ENCODE results near the gene CD244.
A peak's percentile ranks its signal among the peaks of the same experiment; 100 is the strongest.

Gene CD244

DNA sequence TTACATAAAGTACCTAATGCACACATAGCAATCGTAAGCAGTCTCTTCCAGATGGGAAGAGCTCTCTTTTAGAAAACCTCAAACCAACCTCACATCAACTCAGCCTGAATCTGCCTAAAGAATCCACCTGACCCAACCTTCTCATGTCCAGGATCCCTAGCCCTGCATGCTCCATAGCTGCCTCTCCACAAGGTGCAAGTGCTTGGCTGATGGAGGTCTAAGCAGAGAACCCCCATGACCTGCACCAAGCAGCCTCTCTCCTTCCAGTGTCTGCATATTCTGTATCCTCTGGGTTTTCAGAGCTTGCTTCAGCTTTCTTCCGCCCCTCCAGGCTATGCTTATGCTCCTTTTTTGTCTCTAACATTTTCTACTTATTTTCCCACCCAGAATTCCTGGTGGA, 64.2 kb downstream of the CD244 start:
- no peak for DNase-seq (ENCODE audit: low read depth)
- no peak overlapping the region for H3K4me3 ChIP-seq (ENCODE audit: low read depth, low read length)
- TF ChIP-seq, protein P1, sequence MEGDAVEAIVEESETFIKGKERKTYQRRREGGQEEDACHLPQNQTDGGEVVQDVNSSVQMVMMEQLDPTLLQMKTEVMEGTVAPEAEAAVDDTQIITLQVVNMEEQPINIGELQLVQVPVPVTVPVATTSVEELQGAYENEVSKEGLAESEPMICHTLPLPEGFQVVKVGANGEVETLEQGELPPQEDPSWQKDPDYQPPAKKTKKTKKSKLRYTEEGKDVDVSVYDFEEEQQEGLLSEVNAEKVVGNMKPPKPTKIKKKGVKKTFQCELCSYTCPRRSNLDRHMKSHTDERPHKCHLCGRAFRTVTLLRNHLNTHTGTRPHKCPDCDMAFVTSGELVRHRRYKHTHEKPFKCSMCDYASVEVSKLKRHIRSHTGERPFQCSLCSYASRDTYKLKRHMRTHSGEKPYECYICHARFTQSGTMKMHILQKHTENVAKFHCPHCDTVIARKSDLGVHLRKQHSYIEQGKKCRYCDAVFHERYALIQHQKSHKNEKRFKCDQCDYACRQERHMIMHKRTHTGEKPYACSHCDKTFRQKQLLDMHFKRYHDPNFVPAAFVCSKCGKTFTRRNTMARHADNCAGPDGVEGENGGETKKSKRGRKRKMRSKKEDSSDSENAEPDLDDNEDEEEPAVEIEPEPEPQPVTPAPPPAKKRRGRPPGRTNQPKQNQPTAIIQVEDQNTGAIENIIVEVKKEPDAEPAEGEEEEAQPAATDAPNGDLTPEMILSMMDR (IDR thresholded peaks at IDR 0.05; ENCODE audit: insufficient read depth, low read depth, low read length, missing control alignments): no peak

DNA sequence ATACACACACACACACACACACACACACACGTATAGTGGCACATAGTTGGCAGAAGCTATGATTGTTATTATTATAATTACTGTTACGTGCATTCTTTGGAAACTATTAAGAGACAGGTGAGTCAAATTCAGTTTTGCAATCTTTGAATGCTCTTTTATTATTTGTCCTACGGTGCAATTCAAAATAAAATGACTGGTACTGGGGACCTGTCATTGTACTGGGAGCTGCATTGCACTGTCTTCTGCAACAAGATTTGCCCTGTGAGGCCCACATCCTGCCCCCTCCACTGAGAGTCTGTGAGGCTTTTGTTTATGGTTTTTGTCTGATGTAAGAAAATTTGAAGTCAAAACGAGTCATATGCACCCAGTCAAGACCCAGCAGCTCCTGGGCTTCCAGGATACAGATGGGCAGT, 64.8 kb downstream of the CD244 start:
- peak overlapping the region; percentile 53 for H3K4me3 ChIP-seq (ENCODE audit: low read depth, low read length)
- peak; percentile 69 for DNase-seq (ENCODE audit: low read depth)
- TF ChIP-seq, protein P1 (IDR thresholded peaks at IDR 0.05; ENCODE audit: insufficient read depth, low read depth, low read length, missing control alignments): no peak

DNA sequence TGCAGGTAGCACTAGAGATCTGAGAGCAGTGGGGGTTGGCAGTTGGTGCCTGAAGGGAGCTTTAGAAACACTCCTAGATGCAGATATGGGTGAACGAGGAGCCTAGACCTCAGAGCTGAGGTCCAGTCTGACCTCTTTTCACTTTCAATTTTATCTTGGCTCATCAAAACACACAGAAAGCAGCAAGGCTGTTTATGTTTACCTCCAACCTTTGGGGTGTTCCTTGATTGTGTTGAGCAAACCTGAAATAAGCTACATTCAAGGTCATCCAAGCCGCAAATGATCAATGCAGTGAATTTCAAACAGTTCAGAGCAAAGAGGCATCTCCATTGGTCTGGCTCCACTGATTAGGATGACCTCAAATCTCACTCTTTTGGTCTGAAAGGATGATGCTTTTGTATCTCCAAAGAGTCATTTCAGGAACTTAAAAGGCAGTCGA, 65.4 kb downstream of the CD244 start:
- DNase-seq (ENCODE audit: low read depth): peak; percentile 71
- peak overlapping the region; percentile 53 for H3K4me3 ChIP-seq (ENCODE audit: low read depth, low read length)
- TF ChIP-seq, protein P1 (IDR thresholded peaks at IDR 0.05; ENCODE audit: insufficient read depth, low read depth, low read length, missing control alignments): no peak

DNA sequence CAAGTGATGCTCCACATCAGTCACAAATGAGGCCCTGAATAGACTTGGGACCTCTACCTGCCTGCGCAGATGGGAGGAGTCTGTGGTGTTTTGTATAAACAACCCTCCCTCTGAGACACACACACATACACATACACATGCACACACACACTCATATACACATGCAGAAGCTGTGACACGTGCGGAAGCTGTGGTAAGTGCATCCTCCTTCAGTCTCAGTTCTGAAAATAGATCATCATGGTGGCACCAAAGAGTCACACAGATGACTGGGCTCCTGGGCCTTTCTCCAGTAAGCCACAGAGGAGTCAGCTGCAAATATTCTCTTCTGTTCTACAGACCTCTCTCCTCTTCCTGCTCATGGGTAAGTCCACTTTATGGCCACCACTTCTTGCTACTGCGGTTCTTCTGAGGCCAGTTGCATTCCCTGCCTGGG, 66.7 kb downstream of the CD244 start, which contains the start of gene LY9:
Gene LY9, plus strand, starts transcription at position 224 of the 433 bp plus-strand sequence. Its CDS starts 14 bp downstream, at position 238.
- TF ChIP-seq, protein P1 (IDR thresholded peaks at IDR 0.05; ENCODE audit: insufficient read depth, low read depth, low read length, missing control alignments): no peak
- DNase-seq (ENCODE audit: low read depth): peak; percentile 96

DNA sequence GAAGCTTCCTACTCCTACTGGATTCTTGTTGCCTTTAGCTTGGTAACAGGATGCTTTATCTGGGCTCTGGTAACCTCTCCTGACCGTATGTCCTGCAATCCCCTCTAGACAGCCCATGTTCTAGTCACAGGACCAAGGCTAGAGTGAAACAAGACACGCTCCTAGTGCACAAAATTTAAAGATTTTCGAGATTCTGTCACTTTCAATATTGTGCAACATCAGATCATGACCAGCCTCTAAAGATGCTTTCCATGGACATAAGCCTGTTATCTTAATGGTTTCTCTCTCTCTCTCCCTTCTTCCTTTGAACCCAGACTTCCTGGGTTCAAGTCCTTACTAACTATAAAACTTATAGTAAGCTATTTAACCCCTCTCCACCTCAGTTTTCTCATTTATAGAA, 68.3 kb downstream of the CD244 start:
- TF ChIP-seq, protein P1 (IDR thresholded peaks at IDR 0.05; ENCODE audit: insufficient read depth, low read depth, low read length, missing control alignments): no peak
- no peak for DNase-seq (ENCODE audit: low read depth)
- no peak overlapping the region for H3K4me3 ChIP-seq (ENCODE audit: low read depth, low read length)

More for the DNA sequence above, 66.7 kb downstream of the CD244 start, which contains the start of gene LY9:
- H3K4me3 ChIP-seq (ENCODE audit: low read depth, low read length): peak within 1 kb of the TSS; percentile 53

DNA sequence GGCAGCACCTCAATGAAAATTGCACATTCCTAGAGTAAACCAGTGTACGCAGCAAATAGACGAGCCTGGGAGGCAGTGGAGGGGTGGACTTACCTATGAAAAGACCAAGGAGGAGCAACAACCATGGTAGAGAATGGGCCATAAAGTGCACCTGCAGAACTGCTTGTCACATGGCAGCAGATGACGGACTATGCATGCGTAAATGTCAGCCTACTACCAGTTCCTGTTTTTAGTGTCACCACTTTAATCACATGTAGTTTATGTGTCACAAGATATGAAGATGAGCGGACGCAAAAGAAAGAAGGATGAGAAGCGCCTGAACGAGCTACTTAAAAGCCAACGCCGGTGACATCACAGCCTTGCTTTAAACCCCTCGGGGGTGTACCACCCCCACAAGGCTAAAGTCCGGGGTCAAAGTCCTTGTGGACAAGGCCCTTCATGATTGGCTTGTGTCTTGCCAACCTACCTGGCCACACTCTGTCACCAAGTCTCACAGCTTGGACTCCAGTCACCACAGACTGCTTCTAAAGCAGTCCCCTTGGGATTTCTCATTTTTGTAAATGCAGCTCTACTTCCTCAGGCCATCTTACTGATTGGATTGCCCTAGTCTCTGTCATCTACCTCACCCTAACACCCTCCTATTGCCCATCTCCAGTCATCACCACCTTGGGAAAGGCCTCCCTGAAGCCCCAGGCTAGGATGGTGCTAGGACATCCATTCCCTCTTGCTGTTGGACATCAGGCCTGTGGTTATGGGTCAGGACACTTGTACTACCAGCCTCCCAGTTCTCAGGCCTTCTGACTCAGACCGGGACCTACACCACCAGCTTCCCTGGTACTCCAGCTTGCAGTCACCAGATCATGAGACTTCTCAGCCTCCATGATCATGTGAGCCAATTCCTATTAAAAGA, 72.7 kb downstream of the CD244 start:
- peak; percentile 86 for DNase-seq (ENCODE audit: low read depth)

More for the DNA sequence above, 72.7 kb downstream of the CD244 start:
- H3K4me3 ChIP-seq (ENCODE audit: low read depth, low read length): peak overlapping the region; percentile 13; the same call in 1 of the 2 replicates
- TF ChIP-seq, protein P1 (IDR thresholded peaks at IDR 0.05; ENCODE audit: insufficient read depth, low read depth, low read length, missing control alignments): no peak
